GM23338 (cell line): Measurements from ENCODE around the gene LIFR.

ENCODE experiments used
- CREB1 ChIP-seq: fragments of 250-450 bp; sonication (Bioruptor Pico); IDR thresholded peaks from 2 replicates; pipeline ENCODE4 v1.5.0; 2020; ENCODE audit warnings: low read depth, mild to moderate bottlenecking, moderate library complexity
- CTCF ChIP-seq, 2 experiments: fragments of 200-600 bp in 1 of 2; sonication (generic) in 1 of 2; conservative IDR thresholded peaks; 2 replicates each; pipeline versions ENCODE4 v1.5.1 to v1.6.1; 2016 to 2017; ENCODE audit warnings: antibody characterized with exemption in 2 of 2, low read depth in 2 of 2, mild to moderate bottlenecking in 2 of 2, moderate library complexity in 1 of 2
- ETS1 ChIP-seq: IDR thresholded peaks from 2 replicates; pipeline ENCODE4 v1.6.1; 2016; ENCODE audit warnings: antibody characterized with exemption
- EZH2 ChIP-seq: fragments of 200-600 bp; sonication (generic); IDR thresholded peaks from one replicate; pipeline ENCODE4 v1.8.0; 2017; ENCODE audit warnings: antibody characterized with exemption, mild to moderate bottlenecking, low read depth; ENCODE audit not compliant: unreplicated experiment
- EZH2phosphoT487 ChIP-seq: fragments of 200-600 bp; sonication (generic); IDR thresholded peaks from one replicate; pipeline ENCODE4 v1.8.1; 2018; ENCODE audit warnings: antibody characterized with exemption; ENCODE audit not compliant: unreplicated experiment
- JUNB ChIP-seq: IDR thresholded peaks from one replicate; pipeline ENCODE4 v1.6.1; 2016; ENCODE audit warnings: antibody characterized with exemption; ENCODE audit not compliant: unreplicated experiment
- NANOG ChIP-seq: IDR thresholded peaks from 2 replicates; pipeline ENCODE4 v1.6.1; 2016; ENCODE audit warnings: antibody characterized with exemption, borderline replicate concordance
- POLR2AphosphoS5 ChIP-seq: IDR thresholded peaks from 2 replicates; pipeline ENCODE4 v1.6.1; 2016; ENCODE audit warnings: antibody characterized with exemption, low read depth
- REST ChIP-seq: IDR thresholded peaks from one replicate; pipeline ENCODE4 v1.6.1; 2018; ENCODE audit warnings: antibody characterized with exemption; ENCODE audit not compliant: unreplicated experiment
- ZNF114 ChIP-seq: fragments of 250-450 bp; sonication (Bioruptor Pico); IDR thresholded peaks from 2 replicates; pipeline ENCODE4 v1.5.0; 2020; ENCODE audit warnings: mild to moderate bottlenecking, moderate library complexity
- ZNF331 ChIP-seq: fragments of 250-450 bp; sonication (Bioruptor Pico); IDR thresholded peaks from 2 replicates; pipeline ENCODE4 v1.5.0; 2020; ENCODE audit warnings: low read depth, mild to moderate bottlenecking, moderate library complexity
- ZNF462 ChIP-seq: fragments of 250-450 bp; sonication (Bioruptor Pico); IDR thresholded peaks from 2 replicates; pipeline ENCODE4 v1.5.0; 2020; ENCODE audit warnings: mild to moderate bottlenecking, moderate library complexity

- TF ChIP-seq CTCF (conservative IDR thresholded peaks at IDR 0.05; ENCODE audit: low read depth in 2 of 2): no peak
- TF ChIP-seq EZH2: no peak
- no peak for TF ChIP-seq POLR2AphosphoS5
- no peak for TF ChIP-seq EZH2phosphoT487
- TF ChIP-seq CREB1: no peak
- no peak for TF ChIP-seq ZNF331 (CRISPR knock-in tag)
- no peak for TF ChIP-seq ZNF462 (CRISPR knock-in tag)
- TF ChIP-seq REST: no peak
- TF ChIP-seq NANOG: no peak
- no peak for TF ChIP-seq JUNB
- no peak for TF ChIP-seq ZNF114 (CRISPR knock-in tag)
- TF ChIP-seq ETS1: no peak
Measured at GRCh38 chr5:38500573-38501260, 55.7 kb downstream of the LIFR start.
